Glomerular visceral epithelial cell (primary cell): ENCODE results near the gene CAPN5.

ENCODE experiments used
- DNase-seq: peaks from one replicate; pipeline ENCODE4 v3.0.0-alpha.2; 2016; ENCODE audit errors: extremely low spot score

CAPN5 gene

GRCh38 chr11:77149716-77150392, 83.1 kb downstream of the CAPN5 start:
- DNase-seq: no peak

GRCh38 chr11:77150836-77151235, 84.1 kb downstream of the CAPN5 start:
- DNase-seq: no peak

GRCh38 chr11:77151804-77152509, 85.2 kb downstream of the CAPN5 start:
- DNase-seq: peak; percentile 6

GRCh38 chr11:77152846-77153245, 86.1 kb downstream of the CAPN5 start:
- no peak for DNase-seq

GRCh38 chr11:77153276-77154185, 86.8 kb downstream of the CAPN5 start:
- no peak for DNase-seq

GRCh38 chr11:77154381-77155081, 87.8 kb downstream of the CAPN5 start:
- peak; percentile 12 for DNase-seq

- no peak for DNase-seq
Observed at GRCh38 chr11:77155082-77155475, 88.3 kb downstream of the CAPN5 start.

GRCh38 chr11:77155556-77156130, 88.9 kb downstream of the CAPN5 start:
- no peak for DNase-seq

- no peak for DNase-seq
Observed at GRCh38 chr11:77156396-77157195, 89.8 kb downstream of the CAPN5 start.

- DNase-seq: no peak
Observed at GRCh38 chr11:77158041-77158695, 91.4 kb downstream of the CAPN5 start.

GRCh38 chr11:77159219-77159936, 92.6 kb downstream of the CAPN5 start:
- no peak for DNase-seq

GRCh38 chr11:77159937-77160495, 93.2 kb downstream of the CAPN5 start:
- DNase-seq: no peak

GRCh38 chr11:77163271-77163670, 96.5 kb downstream of the CAPN5 start:
- DNase-seq: no peak

GRCh38 chr11:77165066-77165465, 98.3 kb downstream of the CAPN5 start:
- no peak for DNase-seq

- no peak for DNase-seq
Observed at GRCh38 chr11:77166021-77166420, 99.2 kb downstream of the CAPN5 start.

GRCh38 chr11:77167111-77167626, 100.4 kb downstream of the CAPN5 start:
- no peak for DNase-seq

- DNase-seq: no peak
Observed at GRCh38 chr11:77167791-77168190, 101.0 kb downstream of the CAPN5 start.

GRCh38 chr11:77170107-77170506, 103.3 kb downstream of the CAPN5 start:
- DNase-seq: no peak

GRCh38 chr11:77171254-77171653, 104.5 kb downstream of the CAPN5 start:
- no peak for DNase-seq
